Peyer's patch (tissue), 4 donors: ENCODE results near the gene NDRG3. TPM values are rescaled to one million over a fixed set of nuclear protein-coding genes. Genes with fewer than 3 reads are reported as not detected.
A peak's percentile ranks its signal among the peaks of the same experiment; 100 is the strongest.

Source experiments
- DNase-seq, 3 donors: peaks; one replicate each; pipeline ENCODE4 v3.0.0-alpha.2; 2017 to 2019
- H3K27ac ChIP-seq, 4 donors: fragments of 200-600 bp; sonication (generic); one replicate each; pipeline ENCODE4 v1.5.1; 2016 to 2019
- H3K27me3 ChIP-seq, 2 donors: fragments of 200-600 bp; sonication (generic); one replicate each; pipeline ENCODE4 v1.5.1; 2019
- H3K36me3 ChIP-seq, 3 donors: fragments of 200-600 bp; sonication (generic); one replicate each; pipeline ENCODE4 v1.5.1; 2016 to 2019
- H3K4me1 ChIP-seq, 4 donors: fragments of 200-600 bp; sonication (generic); one replicate each; pipeline ENCODE4 v1.5.1; 2016 to 2019
- H3K4me3 ChIP-seq, 4 donors: fragments of 200-600 bp; sonication (generic); 1 replicate in 3 of 4; 2 replicates in 1 of 4; pipeline ENCODE4 v1.5.1; 2016 to 2019; ENCODE audit warnings: mild to moderate bottlenecking in 1 of 4
- H3K9me3 ChIP-seq, 4 donors: fragments of 200-600 bp; sonication (generic); one replicate each; pipeline ENCODE4 v1.5.1; 2016 to 2019; ENCODE audit warnings: mild to moderate bottlenecking in 1 of 4
- CTCF ChIP-seq, 6 experiments: fragments of 450-650 bp in 4 of 6; fragments of 200-600 bp in 2 of 6; sonication (generic) in 1 of 6; IDR thresholded peaks; one replicate each; pipeline ENCODE4 v1.5.1; 2017 to 2019; ENCODE audit warnings: antibody characterized with exemption in 6 of 6, mild to moderate bottlenecking in 3 of 6, moderate library complexity in 1 of 6
- POLR2A ChIP-seq, 2 donors: fragments of 450-650 bp; IDR thresholded peaks; one replicate each; pipeline ENCODE4 v1.5.1; 2017; ENCODE audit warnings: antibody characterized with exemption in 2 of 2, mild to moderate bottlenecking in 2 of 2, moderate library complexity in 2 of 2
- total RNA-seq, 4 donors: library from RNA; depleted of rRNA; stranded (reverse); fragments of >200 nt; gene quantifications; one replicate each; pipeline ENCODE4 v1.1.0, GENCODE V29; 2016

NDRG3 gene
- total RNA-seq, 4 donors from 2014 or later = 12.6 to 28.4 (median 22.6) TPM

- DNase-seq = no peak
- H3K36me3 ChIP-seq = no peaks in the 10 kb centered on the region
- no peak overlapping the region for H3K27ac ChIP-seq
- no peaks in the 10 kb centered on the region for H3K27me3 ChIP-seq
- no peaks in the 10 kb centered on the region for H3K9me3 ChIP-seq
- H3K4me3 ChIP-seq = no peak overlapping the region
- no peaks in the 10 kb centered on the region for H3K4me1 ChIP-seq
- TF ChIP-seq POLR2A (IDR thresholded peaks at IDR 0.05) (no peak), CTCF (IDR thresholded peaks at IDR 0.05) (no peak)
Measured at GRCh38 chr20:36778831-36779655, 33.2 kb upstream of the NDRG3 start.

DNA sequence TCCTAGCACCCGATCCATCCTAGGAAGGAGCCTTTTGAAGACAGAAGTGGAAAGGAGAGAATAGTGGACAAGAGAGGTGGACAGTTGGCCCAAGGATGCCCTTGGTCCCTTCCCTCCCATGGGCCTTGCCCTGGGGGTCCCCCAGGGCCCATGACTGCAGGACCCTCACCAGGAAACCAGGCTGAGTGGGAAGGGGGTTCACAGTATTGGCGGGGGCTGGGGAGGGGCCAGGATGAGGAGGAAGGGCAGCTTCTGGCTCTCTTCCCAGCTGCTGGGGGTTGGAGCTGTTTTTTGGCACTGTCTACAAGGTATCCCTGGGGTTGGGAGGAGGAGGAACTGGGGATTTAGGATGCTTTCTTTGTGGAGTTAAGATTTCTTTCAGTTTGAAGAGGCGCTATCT lies 31.7 kb upstream of the NDRG3 start:
- TF ChIP-seq POLR2A (IDR thresholded peaks at IDR 0.05) = no peak
- no peak for TF ChIP-seq CTCF (IDR thresholded peaks at IDR 0.05)
- Histone ChIP-seq H3K27ac (no peak overlapping the region), H3K4me1 (peaks cover 0 to 7% (median 0%) of the 10 kb centered on the region in 4 donors), H3K36me3 (no peaks in the 10 kb centered on the region), H3K27me3 (no peaks in the 10 kb centered on the region), H3K4me3 (no peak overlapping the region), H3K9me3 (no peaks in the 10 kb centered on the region)
- no peak for DNase-seq

DNA sequence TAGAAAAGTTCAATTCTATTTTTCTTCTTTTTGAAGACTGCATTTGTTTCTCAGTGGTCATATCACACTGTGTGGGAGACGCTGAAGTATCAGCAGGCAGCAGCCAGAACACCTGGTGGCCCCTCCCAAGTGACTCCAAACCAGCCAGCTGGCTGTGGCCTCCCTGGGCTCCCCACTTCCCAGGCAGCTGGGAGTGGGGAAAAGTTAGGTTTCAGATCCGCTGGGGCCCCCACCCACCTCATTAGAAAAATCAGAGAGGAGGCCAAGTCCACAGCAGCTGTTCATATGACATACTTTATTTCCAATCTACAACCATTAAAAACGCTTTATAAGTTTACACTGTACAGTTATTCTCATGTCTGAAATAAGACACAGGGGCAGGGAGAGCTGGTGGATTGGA lies 31.3 kb upstream of the NDRG3 start:
- Histone ChIP-seq H3K27me3 (no peaks in the 10 kb centered on the region), H3K9me3 (no peaks in the 10 kb centered on the region), H3K27ac (no peak overlapping the region), H3K4me3 (no peak overlapping the region), H3K36me3 (no peaks in the 10 kb centered on the region), H3K4me1 (peaks cover 0 to 10% (median 0%) of the 10 kb centered on the region in 4 donors)
- DNase-seq = no peak
- TF ChIP-seq CTCF (IDR thresholded peaks at IDR 0.05) (no peak), POLR2A (IDR thresholded peaks at IDR 0.05) (no peak)

DNA sequence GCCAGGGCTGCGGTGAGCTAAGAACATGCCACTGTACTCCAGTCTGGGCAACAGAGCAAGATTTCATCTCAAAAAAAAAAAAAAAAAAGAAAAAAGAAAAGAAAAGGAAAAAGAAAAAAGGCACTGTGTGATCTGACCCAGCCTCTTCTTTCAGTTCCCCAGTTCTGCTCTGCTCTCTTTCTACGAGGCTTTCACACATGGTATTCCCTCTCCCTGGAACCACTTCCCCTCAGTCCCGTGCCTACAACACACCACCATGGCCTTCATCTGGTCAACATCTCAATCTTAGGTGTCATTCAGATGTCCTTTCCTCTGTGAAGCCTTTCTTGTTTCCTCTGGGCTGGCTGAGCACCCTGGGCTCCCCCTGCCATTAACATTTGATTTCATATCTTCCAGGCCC lies 29.9 kb upstream of the NDRG3 start:
- H3K9me3 ChIP-seq = no peaks in the 10 kb centered on the region
- no peak for DNase-seq
- no peak for TF ChIP-seq CTCF (IDR thresholded peaks at IDR 0.05)
- TF ChIP-seq POLR2A (IDR thresholded peaks at IDR 0.05) = no peak
- peaks cover 0 to 10% (median 0%) of the 10 kb centered on the region in 4 donors for H3K4me1 ChIP-seq
- no peak overlapping the region for H3K27ac ChIP-seq
- no peaks in the 10 kb centered on the region for H3K36me3 ChIP-seq
- H3K4me3 ChIP-seq = no peak overlapping the region
- H3K27me3 ChIP-seq = no peaks in the 10 kb centered on the region

GRCh38 chr20:36775196-36775595 lies 29.3 kb upstream of the NDRG3 start:
- Histone ChIP-seq H3K4me1 (peaks cover 0 to 10% (median 0%) of the 10 kb centered on the region in 4 donors), H3K27ac (peak overlapping the region in 1 of 4 donors; percentile 93)

More at GRCh38 chr20:36775196-36775595, 29.3 kb upstream of the NDRG3 start:
- Histone ChIP-seq H3K36me3 (no peaks in the 10 kb centered on the region), H3K27me3 (no peaks in the 10 kb centered on the region), H3K4me3 (no peak overlapping the region), H3K9me3 (no peaks in the 10 kb centered on the region)
- TF ChIP-seq CTCF (IDR thresholded peaks at IDR 0.05) = no peak
- TF ChIP-seq POLR2A (IDR thresholded peaks at IDR 0.05) = no peak
- no peak for DNase-seq
